Endothelial cell of umbilical vein (primary cell): ENCODE results near the gene HABP4. TPM values are rescaled to one million over a fixed set of nuclear protein-coding genes. Genes with fewer than 3 reads are reported as not detected.

Experiments used
- BruUV-seq: library from RNA; stranded (reverse); fragments of 400-500 nt; replicated peaks from 2 replicates; lab custom pipeline; 2021; lab: Mats Ljungman, UMichigan
- CTCF ChIA-PET: fragments of 300-600, 350-600 bp; sonication (Branson Sonifier 250); formaldehyde crosslinking; loops from one replicate; lab custom pipeline; 2021; ENCODE audit warnings: antibody characterized with exemption, inconsistent platforms; lab: Charles Lee
- POLR2A ChIA-PET: fragments of 300-600, 350-600 bp; sonication (Branson Sonifier 250); formaldehyde crosslinking; loops from one replicate; lab custom pipeline; 2021; ENCODE audit warnings: antibody characterized with exemption, inconsistent platforms; lab: Charles Lee
- DNase-seq: peaks from one replicate; pipeline ENCODE4 v3.0.0-alpha.2; 2011; ENCODE audit warnings: low read depth, low spot score
- FAIRE-seq: peaks from 2 replicates; lab custom pipeline; 2011; peaks lifted over from hg19 to GRCh38; lab: Jason Lieb, UNC
- H2AFZ ChIP-seq: 2 replicates; pipeline ENCODE4 v1.6.0; 2012; ENCODE audit warnings: low read depth, low read length, control low read depth, inconsistent platforms
- H3K27ac ChIP-seq: 2 replicates; pipeline ENCODE4 v1.5.1; 2011; ENCODE audit warnings: low read depth, mild to moderate bottlenecking, control low read depth, low read length, moderate library complexity; ENCODE audit not compliant: insufficient read depth
- H3K27me3 ChIP-seq, 2 experiments: 2 replicates each; pipeline versions ENCODE4 v1.6.0 to v1.6.1; 2011; ENCODE audit warnings: low read length in 2 of 2, mixed read lengths in 1 of 2; ENCODE audit not compliant: control insufficient read depth in 2 of 2, insufficient read depth in 2 of 2
- H3K36me3 ChIP-seq, 2 experiments: 2 replicates in 1 of 2; 3 replicates in 1 of 2; pipeline ENCODE4 v1.5.1; 2011; ENCODE audit warnings: low read length in 2 of 2, mild to moderate bottlenecking in 1 of 2, moderate library complexity in 1 of 2; ENCODE audit not compliant: control insufficient read depth in 2 of 2, insufficient read depth in 2 of 2; ENCODE audit errors: extremely low read depth in 1 of 2
- H3K4me1 ChIP-seq: 3 replicates; pipeline ENCODE4 v1.5.1; 2011; ENCODE audit warnings: mild to moderate bottlenecking, low read length; ENCODE audit not compliant: control insufficient read depth, insufficient read depth; ENCODE audit errors: extremely low read depth
- H3K4me2 ChIP-seq: 2 replicates; pipeline ENCODE4 v1.6.1; 2011; ENCODE audit warnings: low read length, control low read depth, mixed read lengths; ENCODE audit not compliant: insufficient read depth
- H3K4me3 ChIP-seq, 3 experiments: fragments of 200-600 bp in 1 of 3; sonication (generic), shearing (Covaris generic) in 1 of 3; replicated peaks in 1 of 3; 2 replicates each; pipeline ENCODE4 v1.5.1; 2011 to 2016; ENCODE audit warnings: control low read depth in 3 of 3, low read length in 3 of 3, mild to moderate bottlenecking in 2 of 3, inconsistent platforms in 1 of 3, low read depth in 1 of 3, moderate library complexity in 1 of 3; ENCODE audit not compliant: insufficient read depth in 1 of 3
- H3K79me2 ChIP-seq: 2 replicates; pipeline ENCODE4 v1.6.0; 2012; ENCODE audit warnings: low read length, inconsistent platforms; ENCODE audit not compliant: control insufficient read depth, insufficient read depth
- H3K9ac ChIP-seq: replicated peaks from 2 replicates; pipeline ENCODE3; 2011; ENCODE audit warnings: low read length, control low read depth; ENCODE audit not compliant: insufficient read depth; ENCODE audit errors: extremely low read depth
- H3K9me1 ChIP-seq: replicated peaks from 3 replicates; pipeline ENCODE4 v1.6.0; 2011; ENCODE audit warnings: mild to moderate bottlenecking, low read length; ENCODE audit not compliant: control insufficient read depth, insufficient read depth; ENCODE audit errors: extremely low read depth
- H3K9me3 ChIP-seq: replicated peaks from 2 replicates; pipeline ENCODE4 v1.5.1; 2012; ENCODE audit warnings: low read length, inconsistent platforms; ENCODE audit not compliant: control insufficient read depth, insufficient read depth
- H4K20me1 ChIP-seq: replicated peaks from 2 replicates; pipeline ENCODE3; 2011; ENCODE audit warnings: mild to moderate bottlenecking, low read length; ENCODE audit not compliant: control insufficient read depth, insufficient read depth; ENCODE audit errors: extremely low read depth
- FOS ChIP-seq: IDR thresholded peaks from 2 replicates; pipeline ENCODE4 v1.6.1; 2011; ENCODE audit warnings: mild to moderate bottlenecking, low read length, moderate library complexity, borderline replicate concordance; ENCODE audit not compliant: insufficient read depth
- MAX ChIP-seq: IDR thresholded peaks from 2 replicates; pipeline ENCODE4 v1.6.1; 2011; ENCODE audit not compliant: insufficient read depth, insufficient read length
- MYC ChIP-seq: IDR thresholded peaks from one replicate; pipeline ENCODE4 v1.6.1; 2011; ENCODE audit warnings: mild to moderate bottlenecking, low read depth, low read length
- POLR2A ChIP-seq: IDR thresholded peaks from 2 replicates; pipeline ENCODE4 v1.6.1; 2012; ENCODE audit warnings: low read depth, mild to moderate bottlenecking, control low read depth, low read length
- POLR2AphosphoS5 ChIP-seq: IDR thresholded peaks from 2 replicates; pipeline ENCODE4 v1.6.1; 2012; ENCODE audit warnings: low read depth, mild to moderate bottlenecking, control low read depth, low read length, moderate library complexity; ENCODE audit not compliant: insufficient read depth
- dilution Hi-C: fragments of 300-500 bp; cut with MboI; formaldehyde crosslinking; loops from one replicate; pipeline ENCODE4 v1.15.0; 2019; ENCODE audit warnings: low sequenced_read_pairs; ENCODE audit not compliant: extremely low pct_ligation_motif_present
- intact Hi-C: fragments of 100-400 bp; cut with micrococcal nuclease; formaldehyde crosslinking; loops from one replicate; pipeline ENCODE4 v1.10.0; 2022
- polyA plus RNA-seq, 4 experiments: library from polyadenylated mRNA; depleted of rRNA in 3 of 4; stranded (reverse) in 3 of 4; unstranded in 1 of 4; fragments of >200 nt; gene quantifications; 2 replicates each; pipeline versions ENCODE4 v1.2.1 to v1.2.3, GENCODE V29; 2011 to 2012; ENCODE audit warnings: missing spikeins in 1 of 4
- total RNA-seq: library from RNA; stranded (reverse); gene quantifications from 2 replicates; pipeline ENCODE4 v1.2.3, GENCODE V29; 2021

HABP4 gene
- total and polyA plus RNA-seq, 2 donors (not counting 3 experiments of a cell fraction or from before 2014, with no cell fraction given) = 4.6 to 11.1 TPM

GRCh38 chr9:96540106-96540505 is 90.1 kb downstream of the HABP4 start:
- intact Hi-C loops (no loop called here), dilution Hi-C loops (no loop called here)
- no peaks in the 10 kb centered on the region for H3K9me3 ChIP-seq
- H3K4me1 ChIP-seq = no peaks in the 10 kb centered on the region
- no peaks in the 10 kb centered on the region for H3K79me2 ChIP-seq
- H3K36me3 ChIP-seq = no peaks in the 10 kb centered on the region
- ChIA-PET POLR2A (no interaction called here), CTCF (interaction anchor here (1.0 to 1.5 kb wide), 2 partner anchors 21 to 126 kb away, joined by 3 read pairs; no protein-coding TSS in a partner anchor)
- FAIRE-seq (no peak), DNase-seq (no peak)
- no peak overlapping the region for H3K4me2 ChIP-seq
- no peak overlapping the region for H3K4me3 ChIP-seq
- TF ChIP-seq POLR2AphosphoS5 (no peak), FOS (no peak), MAX (no peak), MYC (no peak), POLR2A (no peak)
- no peaks in the 10 kb centered on the region for H4K20me1 ChIP-seq
- H3K9me1 ChIP-seq = no peaks in the 10 kb centered on the region
- no peaks in the 10 kb centered on the region for H3K27me3 ChIP-seq
- BruUV-seq = no TSS peak
- H3K9ac ChIP-seq = no peak overlapping the region
- H2AFZ ChIP-seq = no peak overlapping the region
- H3K27ac ChIP-seq = no peak overlapping the region

Other genes with a start within 250 kb of the HABP4 start
- gene HSD17B3, start 148.0 kb upstream of the HABP4 start, total RNA-seq = 0.46 TPM in 1 of 2 replicates, not detected in the other
- not detected in 2 replicates for gene HSD17B3, start 148.0 kb upstream of the HABP4 start, polyA plus RNA-seq
- 28.4 and 29.9 TPM in 2 replicates for gene SLC35D2, start 66.5 kb upstream of the HABP4 start, total RNA-seq
- 15.6 and 21.1 TPM in 2 replicates for gene SLC35D2, start 66.5 kb upstream of the HABP4 start, polyA plus RNA-seq
- gene ZNF367, start 31.8 kb upstream of the HABP4 start, total RNA-seq = 8.6 and 10.0 TPM in 2 replicates
- 1.2 and 1.7 TPM in 2 replicates for gene ZNF367, start 31.8 kb upstream of the HABP4 start, polyA plus RNA-seq
- 0.74 and 0.93 TPM in 2 replicates for gene CDC14B, start 169.7 kb downstream of the HABP4 start, total RNA-seq
- gene CDC14B, start 169.7 kb downstream of the HABP4 start, polyA plus RNA-seq = 0.30 and 0.39 TPM in 2 replicates
- gene PRXL2C, start 205.1 kb downstream of the HABP4 start, total RNA-seq = 14.5 and 14.7 TPM in 2 replicates
- gene PRXL2C, start 205.1 kb downstream of the HABP4 start, polyA plus RNA-seq = 5.3 and 5.4 TPM in 2 replicates